GM18526 (cell line): Measurements from ENCODE around the gene LDAH.

Source experiments
- POLR2A ChIP-seq: IDR thresholded peaks from 3 replicates; pipeline ENCODE4 v1.6.1; 2011; ENCODE audit not compliant: insufficient read length; ENCODE audit errors: extremely low read depth

LDAH gene

GRCh38 chr2:20806286-20806685 lies 16.6 kb downstream of the LDAH start:
- TF ChIP-seq POLR2A: no peak

GRCh38 chr2:20803974-20804373 lies 18.9 kb downstream of the LDAH start:
- no peak for TF ChIP-seq POLR2A

- no peak for TF ChIP-seq POLR2A
Measured at GRCh38 chr2:20803226-20803682, 19.6 kb downstream of the LDAH start.

GRCh38 chr2:20797096-20797495 lies 25.8 kb downstream of the LDAH start:
- no peak for TF ChIP-seq POLR2A

- TF ChIP-seq POLR2A: no peak
Measured at GRCh38 chr2:20796374-20796791, 26.5 kb downstream of the LDAH start.

GRCh38 chr2:20781656-20782265 lies 41.1 kb downstream of the LDAH start:
- TF ChIP-seq POLR2A: no peak

- no peak for TF ChIP-seq POLR2A
Measured at GRCh38 chr2:20771299-20771698, 51.6 kb downstream of the LDAH start.

GRCh38 chr2:20766798-20767644 lies 55.9 kb downstream of the LDAH start:
- no peak for TF ChIP-seq POLR2A

GRCh38 chr2:20766213-20766612 lies 56.7 kb downstream of the LDAH start:
- TF ChIP-seq POLR2A: no peak

- TF ChIP-seq POLR2A: no peak
Measured at GRCh38 chr2:20762945-20763683, 59.8 kb downstream of the LDAH start.

- no peak for TF ChIP-seq POLR2A
Measured at GRCh38 chr2:20759487-20759886, 63.4 kb downstream of the LDAH start.

- no peak for TF ChIP-seq POLR2A
Measured at GRCh38 chr2:20758997-20759396, 63.9 kb downstream of the LDAH start.

GRCh38 chr2:20757405-20758090 lies 65.4 kb downstream of the LDAH start:
- TF ChIP-seq POLR2A: no peak

- TF ChIP-seq POLR2A: no peak
Measured at GRCh38 chr2:20755132-20755800, 67.6 kb downstream of the LDAH start.

- no peak for TF ChIP-seq POLR2A
Measured at GRCh38 chr2:20752293-20752692, 70.6 kb downstream of the LDAH start.

GRCh38 chr2:20747317-20747716 lies 75.6 kb downstream of the LDAH start:
- TF ChIP-seq POLR2A: no peak
